ENCODE measurements around the gene NHLRC2.

DNA sequence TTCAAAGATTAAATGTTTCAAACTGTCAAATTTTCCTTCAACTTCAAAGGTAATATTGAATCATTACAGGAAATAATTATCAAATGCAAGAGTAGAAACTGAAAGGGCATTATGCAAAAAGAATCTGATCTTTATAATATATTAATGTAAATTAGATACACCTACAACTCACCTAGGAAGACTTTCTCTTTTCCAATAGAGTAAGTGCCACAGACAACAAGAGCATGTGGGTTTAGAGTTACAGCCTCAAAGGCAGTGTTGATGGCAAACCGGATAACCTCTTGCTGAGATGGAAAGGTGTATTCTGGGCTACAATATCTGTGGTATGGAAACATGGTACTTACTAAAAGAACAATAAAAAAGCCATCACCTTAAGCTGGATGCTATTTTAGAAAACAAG is 12.3 kb upstream of the NHLRC2 start:
- TF ChIP-seq PLRG1 (conservative IDR thresholded peaks at IDR 0.05) (no peak), ZNF629 (CRISPR knock-in tag; conservative IDR thresholded peaks at IDR 0.05) (no peak), POLR2AphosphoS5 (IDR thresholded peaks at IDR 0.05; ENCODE audit: low read depth, low read length) (no peak), ZNF3 (CRISPR knock-in tag; IDR thresholded peaks at IDR 0.05) (no peak)
